Activated T-cell treated with anti-CD3 and anti-CD28 coated beads, Interleukin-2, amount 50 U/mL, for 4 hours (primary cell): Measurements from ENCODE around the gene GCC2. TPM values are rescaled to one million over a fixed set of nuclear protein-coding genes. Genes with fewer than 3 reads are reported as not detected.
A peak's percentile ranks its signal among the peaks of the same experiment; 100 is the strongest.
"Not testable (repeated sequence)": the region's sequence is repeated elsewhere in the genome, so short reads cannot be mapped to it uniquely, and the experiment has no call there.

Experiments used
- ATAC-seq, 2 donors: fragments of 200-7000 bp; cut with Tn5 transposase; one replicate each; pipeline ENCODE4 v1.10.0; 2021
- DNase-seq: peaks from one replicate; pipeline ENCODE4 v3.0.0-alpha.2; 2020
- H3K27me3 Mint-ChIP-seq: one replicate; pipeline ENCODE4 v1.8.0; 2021; ENCODE audit warnings: low read depth, mixed read lengths
- H3K36me3 Mint-ChIP-seq: one replicate; pipeline ENCODE4 v1.8.0; 2022; ENCODE audit warnings: mixed read lengths; ENCODE audit not compliant: insufficient read depth
- H3K4me1 Mint-ChIP-seq: one replicate; pipeline ENCODE4 v1.8.0; 2021; ENCODE audit warnings: low read depth, mixed read lengths
- H3K4me3 Mint-ChIP-seq: one replicate; pipeline ENCODE4 v1.8.0; 2021; ENCODE audit warnings: mild to moderate bottlenecking, moderate library complexity, mixed read lengths
- H3K9me3 Mint-ChIP-seq: one replicate; pipeline ENCODE4 v1.8.0; 2021; ENCODE audit warnings: mixed read lengths
- total RNA-seq, 3 donors: library from RNA; stranded (reverse); gene quantifications; one replicate each; pipeline ENCODE4 v1.2.1, GENCODE V29; 2021

Gene GCC2
- total RNA-seq, 3 donors from 2014 or later: 25.6 to 28.0 (median 27.8) TPM

GRCh38 chr2:108418416-108418815 lies 30.6 kb upstream of the GCC2 start:
- H3K36me3 Mint-ChIP-seq: no peaks in the 10 kb centered on the region
- ATAC-seq (no peak), DNase-seq (no peak)
- no peaks in the 10 kb centered on the region for H3K4me1 Mint-ChIP-seq
- no peaks in the 10 kb centered on the region for H3K9me3 Mint-ChIP-seq
- no peak overlapping the region for H3K4me3 Mint-ChIP-seq
- H3K27me3 Mint-ChIP-seq: peaks cover 10% of the 10 kb centered on the region

DNA sequence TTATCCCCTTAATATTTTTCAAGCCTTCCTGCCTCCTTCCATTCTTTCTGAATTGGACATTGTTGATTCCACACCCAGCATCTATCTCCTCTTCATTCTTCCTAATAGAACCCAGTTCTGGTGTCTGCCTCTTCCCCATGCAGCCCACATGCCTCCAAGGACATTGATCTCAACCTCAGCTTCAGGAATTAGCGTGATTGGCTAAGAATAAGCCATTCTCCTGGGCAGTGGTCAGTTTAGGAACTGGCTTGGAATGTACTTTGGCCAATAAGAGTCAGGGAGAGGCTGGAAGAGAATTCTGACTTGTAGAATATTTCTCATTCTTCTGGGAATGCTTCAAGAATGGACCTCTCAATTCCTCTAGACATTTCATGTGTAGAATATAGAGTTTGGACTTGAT lies 25.9 kb upstream of the GCC2 start:
- H3K4me1 Mint-ChIP-seq: no peaks in the 10 kb centered on the region

GRCh38 chr2:108423502-108424251 lies 25.3 kb upstream of the GCC2 start:
- no peaks in the 10 kb centered on the region for H3K9me3 Mint-ChIP-seq
- H3K4me1 Mint-ChIP-seq: no peaks in the 10 kb centered on the region
- ATAC-seq: no peak
- DNase-seq: no peak
- no peak overlapping the region for H3K4me3 Mint-ChIP-seq
- H3K36me3 Mint-ChIP-seq: peaks cover 2% of the 10 kb centered on the region
- peaks cover 19% of the 10 kb centered on the region for H3K27me3 Mint-ChIP-seq

More for the DNA sequence above, 25.9 kb upstream of the GCC2 start:
- Mint-ChIP-seq H3K36me3 (peaks cover 2% of the 10 kb centered on the region), H3K4me3 (no peak overlapping the region), H3K9me3 (no peaks in the 10 kb centered on the region), H3K27me3 (peaks cover 19% of the 10 kb centered on the region)
- ATAC-seq: no peak
- DNase-seq: no peak

- no peak overlapping the region for H3K4me3 Mint-ChIP-seq
- H3K27me3 Mint-ChIP-seq: peaks cover 13% of the 10 kb centered on the region
- H3K4me1 Mint-ChIP-seq: no peaks in the 10 kb centered on the region
- peaks cover 2% of the 10 kb centered on the region for H3K36me3 Mint-ChIP-seq
- H3K9me3 Mint-ChIP-seq: no peaks in the 10 kb centered on the region
- no peak for ATAC-seq
- no peak for DNase-seq
These were observed 20.6 kb upstream of the GCC2 start for GRCh38 chr2:108428286-108429009.

- not testable (repeated sequence) for H3K4me3 Mint-ChIP-seq
These were observed 13.4 kb upstream of the GCC2 start for GRCh38 chr2:108435578-108435977.

GRCh38 chr2:108436976-108437375 lies 12.0 kb upstream of the GCC2 start:
- no peaks in the 10 kb centered on the region for H3K9me3 Mint-ChIP-seq
- H3K36me3 Mint-ChIP-seq: no peaks in the 10 kb centered on the region
- H3K4me3 Mint-ChIP-seq: no peak overlapping the region

More at GRCh38 chr2:108435578-108435977, 13.4 kb upstream of the GCC2 start:
- DNase-seq, H3K4me1 Mint-ChIP-seq, H3K9me3 Mint-ChIP-seq, ATAC-seq, H3K36me3 Mint-ChIP-seq, H3K27me3 Mint-ChIP-seq: not testable (repeated sequence)

DNA sequence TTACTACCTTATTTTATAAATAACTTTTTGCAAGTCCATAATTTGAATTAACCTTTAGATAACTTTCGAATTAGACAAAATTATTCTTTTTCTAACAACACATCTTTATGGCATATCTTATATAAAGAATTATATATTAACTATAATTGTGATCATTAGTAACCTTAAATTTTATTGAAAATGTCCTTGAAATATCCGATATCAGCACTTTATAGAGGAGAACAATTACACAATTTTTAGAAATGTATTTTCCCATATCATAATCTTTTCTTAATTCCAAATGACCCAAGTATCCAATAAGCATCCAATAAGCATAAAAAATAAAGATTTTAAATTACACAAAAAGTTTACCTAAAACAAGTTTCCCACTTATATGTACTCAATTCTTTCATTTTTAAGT lies 7.3 kb upstream of the GCC2 start:
- ATAC-seq (no peak), DNase-seq (no peak)
- no peaks in the 10 kb centered on the region for H3K4me1 Mint-ChIP-seq
- no peaks in the 10 kb centered on the region for H3K9me3 Mint-ChIP-seq
- no peaks in the 10 kb centered on the region for H3K36me3 Mint-ChIP-seq
- no peaks in the 10 kb centered on the region for H3K27me3 Mint-ChIP-seq
- H3K4me3 Mint-ChIP-seq: no peak overlapping the region

More at GRCh38 chr2:108436976-108437375, 12.0 kb upstream of the GCC2 start:
- no peak for DNase-seq
- Mint-ChIP-seq H3K27me3 (no peaks in the 10 kb centered on the region), H3K4me1 (no peaks in the 10 kb centered on the region)
- no peak for ATAC-seq

- Mint-ChIP-seq H3K36me3 (no peaks in the 10 kb centered on the region), H3K4me3 (no peak overlapping the region), H3K9me3 (no peaks in the 10 kb centered on the region), H3K27me3 (no peaks in the 10 kb centered on the region), H3K4me1 (peaks cover 15% of the 10 kb centered on the region)
- ATAC-seq (no peak), DNase-seq (no peak)
These were observed 3.8 kb upstream of the GCC2 start for GRCh38 chr2:108444941-108445840.

GRCh38 chr2:108446703-108447102 lies 2.3 kb upstream of the GCC2 start:
- no peak for DNase-seq
- H3K4me1 Mint-ChIP-seq: peaks cover 28% of the 10 kb centered on the region
- H3K9me3 Mint-ChIP-seq: no peaks in the 10 kb centered on the region
- no peaks in the 10 kb centered on the region for H3K27me3 Mint-ChIP-seq
- no peak overlapping the region for H3K4me3 Mint-ChIP-seq
- no peak for ATAC-seq
- peaks cover 4% of the 10 kb centered on the region for H3K36me3 Mint-ChIP-seq

DNA sequence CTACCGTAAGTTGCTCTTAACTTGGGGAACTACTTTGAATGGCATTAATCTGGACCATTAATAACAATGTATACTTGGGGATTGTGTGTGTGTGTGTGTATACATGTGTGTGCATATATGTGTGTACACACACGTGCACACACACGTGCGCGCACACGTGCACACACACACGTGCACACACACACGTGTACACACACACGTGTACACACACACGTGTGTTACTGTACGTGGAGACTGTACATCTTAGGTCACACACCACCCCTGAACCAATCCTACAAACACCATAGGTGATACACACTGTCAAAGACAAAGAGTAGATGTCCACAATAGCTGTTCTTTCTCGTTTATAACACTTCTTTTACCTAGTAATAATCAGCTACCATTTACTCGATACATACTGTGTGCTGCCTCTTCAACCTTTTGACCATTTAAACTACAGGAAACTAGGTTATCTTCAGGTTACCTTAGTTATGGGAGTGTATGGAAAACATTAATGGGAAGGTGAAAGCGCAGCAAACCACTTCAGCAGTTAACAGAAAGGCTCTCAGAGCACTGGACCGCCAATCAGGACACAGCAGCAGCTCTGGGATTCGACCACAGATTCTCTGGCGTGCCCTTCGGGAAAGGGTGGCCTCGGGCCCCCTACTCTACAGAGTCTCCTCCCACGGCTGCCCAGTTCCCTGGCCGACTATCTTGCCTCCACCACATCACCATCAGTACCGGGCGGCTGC lies 894 bp upstream of the GCC2 start:
- ATAC-seq: no peak
- Mint-ChIP-seq H3K4me1 (peaks cover 36% of the 10 kb centered on the region), H3K9me3 (no peaks in the 10 kb centered on the region), H3K36me3 (peaks cover 12% of the 10 kb centered on the region), H3K4me3 (peak overlapping the region; percentile 99), H3K27me3 (no peaks in the 10 kb centered on the region)
- DNase-seq: no peak

GRCh38 chr2:108449410-108450130 lies 564 bp downstream of the GCC2 start:
- no peaks in the 10 kb centered on the region for H3K27me3 Mint-ChIP-seq
- H3K4me3 Mint-ChIP-seq: peak overlapping the region; percentile 99
- peaks cover 19% of the 10 kb centered on the region for H3K36me3 Mint-ChIP-seq
- peak; percentile 52 to 54 for ATAC-seq
- no peak for DNase-seq
- H3K4me1 Mint-ChIP-seq: peaks cover 41% of the 10 kb centered on the region
- H3K9me3 Mint-ChIP-seq: no peaks in the 10 kb centered on the region

GRCh38 chr2:108450863-108451262 lies 1.9 kb downstream of the GCC2 start:
- H3K36me3 Mint-ChIP-seq: peaks cover 30% of the 10 kb centered on the region
- ATAC-seq: no peak
- H3K4me3 Mint-ChIP-seq: peak overlapping the region; percentile 99
- H3K4me1 Mint-ChIP-seq: peaks cover 43% of the 10 kb centered on the region
- no peaks in the 10 kb centered on the region for H3K9me3 Mint-ChIP-seq
- no peak for DNase-seq
- H3K27me3 Mint-ChIP-seq: no peaks in the 10 kb centered on the region

GRCh38 chr2:108451976-108452375 lies 3.0 kb downstream of the GCC2 start:
- no peak overlapping the region for H3K4me3 Mint-ChIP-seq
- H3K27me3 Mint-ChIP-seq: no peaks in the 10 kb centered on the region
- peaks cover 50% of the 10 kb centered on the region for H3K4me1 Mint-ChIP-seq
- H3K9me3 Mint-ChIP-seq: peaks cover 1% of the 10 kb centered on the region
- peaks cover 38% of the 10 kb centered on the region for H3K36me3 Mint-ChIP-seq
- DNase-seq (no peak), ATAC-seq (no peak)
